H7 (cell line): ENCODE results near the gene CHRNA4. TPM values are rescaled to one million over a fixed set of nuclear protein-coding genes. Genes with fewer than 3 reads are reported as not detected.

Source experiments
- DNase-seq: peaks from one replicate; pipeline ENCODE4 v3.0.0; 2012
- H3K27me3 ChIP-seq: 2 replicates; pipeline ENCODE4 v1.6.0; 2011; ENCODE audit warnings: mild to moderate bottlenecking, low read length; ENCODE audit not compliant: control insufficient read depth, insufficient read depth
- H3K36me3 ChIP-seq: replicated peaks from 2 replicates; pipeline ENCODE4 v1.5.1; 2011; ENCODE audit warnings: low read length; ENCODE audit not compliant: control insufficient read depth, insufficient read depth
- H3K4me3 ChIP-seq: 2 replicates; pipeline ENCODE4 v1.5.1; 2011; ENCODE audit warnings: low read depth, mild to moderate bottlenecking, control low read depth, low read length, moderate library complexity; ENCODE audit not compliant: insufficient read depth
- total RNA-seq: library from RNA; depleted of rRNA; stranded (reverse); fragments of >200 nt; shearing (Covaris generic); gene quantifications from 2 replicates; pipeline ENCODE4 v1.2.3, GENCODE V29; 2014; rRNA removed

The CHRNA4 gene
- total RNA-seq, 1 experiment from 2014 or later, result 2.0 TPM

GRCh38 chr20:63294536-63294900 lies 66.6 kb downstream of the CHRNA4 start:
- H3K27me3 ChIP-seq, result no peaks in the 10 kb centered on the region; the same call in 1 of the 2 replicates
- DNase-seq, result no peak
- H3K4me3 ChIP-seq, result no peak overlapping the region
- no peaks in the 10 kb centered on the region for H3K36me3 ChIP-seq

- peak; percentile 96 for DNase-seq
- Histone ChIP-seq H3K4me3 (no peak overlapping the region), H3K36me3 (peaks cover 2% of the 10 kb centered on the region), H3K27me3 (no peaks in the 10 kb centered on the region; the same call in 1 of the 2 replicates)
Observed at GRCh38 chr20:63293871-63294535, 67.1 kb downstream of the CHRNA4 start.

DNA sequence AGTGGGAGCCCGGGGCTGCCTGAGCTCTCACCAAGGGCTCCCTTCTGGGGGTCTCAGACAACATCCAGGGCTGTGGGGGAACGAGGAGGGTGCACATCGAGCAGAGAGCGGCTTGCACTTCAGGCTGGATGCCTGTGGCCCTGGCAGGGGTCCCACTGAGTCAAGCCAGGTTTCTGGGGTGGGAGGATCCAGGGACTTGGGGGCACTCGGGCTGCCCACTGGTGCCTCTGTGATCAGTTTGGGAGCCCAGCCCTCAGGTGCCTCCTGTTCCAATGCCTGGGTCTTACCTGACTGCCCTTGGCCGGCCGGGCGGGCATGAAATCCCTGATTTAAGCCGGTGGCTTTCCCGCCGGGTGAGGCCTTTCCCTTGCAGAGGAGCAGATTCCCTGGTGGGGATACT lies 67.7 kb downstream of the CHRNA4 start:
- peak; percentile 74 for DNase-seq
- H3K4me3 ChIP-seq, result no peak overlapping the region
- no peaks in the 10 kb centered on the region; the same call in 1 of the 2 replicates for H3K27me3 ChIP-seq
- peaks cover 6% of the 10 kb centered on the region for H3K36me3 ChIP-seq

Other genes with a start within 250 kb of the CHRNA4 start
- 32.6 and 36.0 TPM in 2 replicates for gene YTHDF1, start 145.2 kb downstream of the CHRNA4 start, total RNA-seq
- gene BIRC7, start 125.4 kb downstream of the CHRNA4 start, total RNA-seq, result 0.26 TPM in 1 of 2 replicates, not detected in the other
- 3.0 and 4.8 TPM in 2 replicates for gene NKAIN4, start 106.9 kb downstream of the CHRNA4 start, total RNA-seq
- 88.0 and 114 TPM in 2 replicates for gene ARFGAP1, start 88.5 kb downstream of the CHRNA4 start, total RNA-seq
- 0.17 and 0.70 TPM in 2 replicates for gene COL20A1, start 68.2 kb downstream of the CHRNA4 start, total RNA-seq
- gene KCNQ2, start 111.3 kb upstream of the CHRNA4 start, total RNA-seq, result 92.6 and 129 TPM in 2 replicates
- gene EEF1A2, start 137.7 kb upstream of the CHRNA4 start, total RNA-seq, result 30.7 and 37.1 TPM in 2 replicates
- 79.7 and 94.2 TPM in 2 replicates for gene PPDPF, start 159.4 kb upstream of the CHRNA4 start, total RNA-seq
- 0.14 and 0.30 TPM in 2 replicates for gene PTK6, start 176.0 kb upstream of the CHRNA4 start, total RNA-seq
- 0.21 and 0.33 TPM in 2 replicates for gene SRMS, start 186.4 kb upstream of the CHRNA4 start, total RNA-seq
- gene FNDC11, start 192.8 kb upstream of the CHRNA4 start, total RNA-seq, result 6.4 and 8.0 TPM in 2 replicates
- 20.1 and 27.5 TPM in 2 replicates for gene HELZ2, start 212.9 kb upstream of the CHRNA4 start, total RNA-seq